Right atrium auricular region (tissue), 2 donors: ENCODE results near the gene CYP27A1. TPM values are rescaled to one million over a fixed set of nuclear protein-coding genes. Genes with fewer than 3 reads are reported as not detected.

Experiments used
- DNase-seq: peaks from one replicate; pipeline ENCODE4 v3.0.0-alpha.2; 2019; ENCODE audit warnings: low spot score
- H3K27ac ChIP-seq, 2 donors: fragments of 200-600 bp; sonication (generic); 1 replicate in 1 of 2; 2 replicates in 1 of 2; pipeline ENCODE4 v1.5.1; 2016 to 2019
- H3K27me3 ChIP-seq, 2 donors: fragments of 200-600 bp; sonication (generic); one replicate each; pipeline versions ENCODE4 v1.5.1 to v1.6.0; 2017 to 2019
- H3K36me3 ChIP-seq: fragments of 200-600 bp; sonication (generic); one replicate; pipeline ENCODE4 v1.5.1; 2016
- H3K4me1 ChIP-seq, 2 donors: fragments of 200-600 bp; sonication (generic); one replicate each; pipeline versions ENCODE4 v1.5.1 to v1.6.0; 2017 to 2019
- H3K4me3 ChIP-seq, 2 donors: fragments of 200-600 bp; sonication (generic); 1 replicate in 1 of 2; 2 replicates in 1 of 2; pipeline ENCODE4 v1.5.1; 2017 to 2019; ENCODE audit warnings: mild to moderate bottlenecking in 1 of 2, moderate library complexity in 1 of 2
- H3K9me3 ChIP-seq, 2 donors: fragments of 200-600 bp; sonication (generic); one replicate each; pipeline ENCODE4 v1.5.1; 2019
- total RNA-seq, 2 donors: library from RNA; depleted of rRNA; stranded (reverse); fragments of >200 nt; gene quantifications; one replicate each; pipeline ENCODE4 v1.1.0, GENCODE V29; 2016
- TF ChIP-seq, protein P1 (sequence below), 2 donors: fragments of 200-600 bp; sonication (generic); IDR thresholded peaks; one replicate each; pipeline ENCODE4 v1.5.1; 2019; ENCODE audit warnings: antibody characterized with exemption in 2 of 2

The CYP27A1 gene
- total RNA-seq, 2 donors from 2014 or later, result 17.2 to 23.4 TPM

DNA sequence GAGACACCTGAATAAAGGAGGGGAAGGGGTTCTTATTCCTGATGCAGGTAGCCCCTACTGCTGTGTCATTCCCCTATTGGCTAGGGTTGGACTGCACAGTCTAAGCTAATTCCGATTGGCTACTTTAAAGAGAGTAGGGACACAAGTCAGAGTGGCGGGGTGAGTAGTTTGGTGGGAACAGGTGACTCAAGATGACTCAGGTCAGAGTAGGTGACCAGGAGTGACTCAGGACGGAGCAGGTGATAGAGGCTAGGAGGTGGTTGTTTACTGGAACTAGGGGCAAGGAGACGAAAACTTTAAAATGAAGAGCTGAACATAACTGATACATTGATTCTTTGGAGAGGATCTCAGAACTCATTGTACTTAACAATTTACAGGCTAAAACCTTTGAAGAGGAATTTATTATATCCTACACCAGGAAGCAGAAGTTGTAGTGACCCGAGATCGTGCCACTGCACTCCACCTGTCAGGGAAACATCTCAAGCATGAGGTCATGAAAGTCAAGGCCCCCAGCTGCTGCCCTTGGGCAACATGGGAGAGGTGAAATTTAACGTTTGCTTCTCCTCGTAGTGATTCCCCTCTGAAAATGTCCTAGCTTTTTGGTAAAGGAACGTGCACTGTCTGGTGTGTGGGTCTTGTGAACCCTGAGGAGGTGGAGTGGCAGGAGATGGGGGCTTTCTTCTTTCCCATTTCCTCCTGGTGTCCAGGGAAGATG lies 4.5 kb upstream of the CYP27A1 start:
- Histone ChIP-seq H3K36me3 (no peaks in the 10 kb centered on the region), H3K27ac (no peak overlapping the region), H3K9me3 (no peaks in the 10 kb centered on the region), H3K4me1 (no peaks in the 10 kb centered on the region), H3K27me3 (no peaks in the 10 kb centered on the region), H3K4me3 (no peak overlapping the region)
- TF ChIP-seq, protein P1, sequence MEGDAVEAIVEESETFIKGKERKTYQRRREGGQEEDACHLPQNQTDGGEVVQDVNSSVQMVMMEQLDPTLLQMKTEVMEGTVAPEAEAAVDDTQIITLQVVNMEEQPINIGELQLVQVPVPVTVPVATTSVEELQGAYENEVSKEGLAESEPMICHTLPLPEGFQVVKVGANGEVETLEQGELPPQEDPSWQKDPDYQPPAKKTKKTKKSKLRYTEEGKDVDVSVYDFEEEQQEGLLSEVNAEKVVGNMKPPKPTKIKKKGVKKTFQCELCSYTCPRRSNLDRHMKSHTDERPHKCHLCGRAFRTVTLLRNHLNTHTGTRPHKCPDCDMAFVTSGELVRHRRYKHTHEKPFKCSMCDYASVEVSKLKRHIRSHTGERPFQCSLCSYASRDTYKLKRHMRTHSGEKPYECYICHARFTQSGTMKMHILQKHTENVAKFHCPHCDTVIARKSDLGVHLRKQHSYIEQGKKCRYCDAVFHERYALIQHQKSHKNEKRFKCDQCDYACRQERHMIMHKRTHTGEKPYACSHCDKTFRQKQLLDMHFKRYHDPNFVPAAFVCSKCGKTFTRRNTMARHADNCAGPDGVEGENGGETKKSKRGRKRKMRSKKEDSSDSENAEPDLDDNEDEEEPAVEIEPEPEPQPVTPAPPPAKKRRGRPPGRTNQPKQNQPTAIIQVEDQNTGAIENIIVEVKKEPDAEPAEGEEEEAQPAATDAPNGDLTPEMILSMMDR (IDR thresholded peaks at IDR 0.05), result no peak
- DNase-seq, result no peak

DNA sequence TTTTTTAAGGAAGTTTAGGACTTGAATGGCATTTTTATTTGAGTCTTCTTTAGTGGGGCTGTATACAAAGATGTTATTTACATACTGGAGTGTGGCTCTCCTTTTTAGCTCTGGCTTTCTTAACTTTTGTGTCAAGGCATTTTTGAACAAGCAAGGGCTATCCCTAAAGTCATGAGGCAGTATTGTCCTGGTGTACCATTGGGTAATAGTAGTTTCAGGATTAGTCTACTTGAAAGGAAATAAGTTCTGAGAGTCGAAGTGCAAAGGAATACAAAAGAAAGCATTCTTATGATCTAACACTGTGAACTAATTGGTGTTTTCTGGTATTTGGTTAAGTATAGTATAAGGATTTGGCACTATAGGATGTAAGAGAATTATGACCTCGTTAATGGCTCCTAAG lies 1.9 kb upstream of the CYP27A1 start:
- H3K27ac ChIP-seq, result no peak overlapping the region
- no peaks in the 10 kb centered on the region for H3K9me3 ChIP-seq
- DNase-seq, result no peak
- TF ChIP-seq, protein P1 (IDR thresholded peaks at IDR 0.05), result no peak
- H3K4me3 ChIP-seq, result no peak overlapping the region
- no peaks in the 10 kb centered on the region for H3K4me1 ChIP-seq
- H3K36me3 ChIP-seq, result no peaks in the 10 kb centered on the region
- no peaks in the 10 kb centered on the region for H3K27me3 ChIP-seq

DNA sequence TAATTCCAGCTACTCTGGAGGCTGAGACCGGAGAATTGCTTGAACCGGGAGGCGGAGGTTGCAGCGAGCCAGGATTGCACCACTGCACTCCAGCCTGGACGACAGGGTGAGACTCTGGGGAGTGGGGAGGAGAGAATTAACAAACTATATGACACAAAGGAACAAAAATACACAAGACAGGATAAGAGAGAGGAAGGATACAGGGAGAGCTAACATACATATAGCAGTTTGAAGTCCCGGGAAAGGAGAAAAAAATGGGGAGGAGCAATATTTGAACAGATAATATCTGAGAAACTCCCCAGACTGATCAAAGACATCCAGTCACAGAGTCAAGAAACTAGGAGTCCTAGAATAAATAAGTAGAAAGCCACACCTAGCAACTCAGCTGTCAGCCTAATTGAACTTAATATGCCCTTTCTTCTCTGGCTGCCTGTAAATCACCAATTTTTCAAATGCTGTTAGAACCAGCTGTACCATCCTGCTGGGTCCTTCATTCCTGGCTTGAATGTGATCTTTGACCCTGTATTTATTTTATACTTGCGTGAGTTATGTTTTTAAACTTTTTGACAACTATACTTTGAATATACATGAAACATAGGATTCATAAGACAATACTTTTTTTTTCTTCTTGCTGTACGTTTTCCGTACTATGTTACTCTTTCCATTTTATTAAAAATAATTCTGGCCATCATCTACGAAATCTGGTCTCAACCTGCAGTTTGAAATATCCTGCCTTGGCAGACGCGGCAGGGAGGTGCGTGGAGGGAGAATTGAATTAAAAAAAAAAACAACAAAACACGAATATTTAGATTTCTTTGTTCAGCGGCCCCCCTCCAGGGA lies 876 bp upstream of the CYP27A1 start:
- Histone ChIP-seq H3K4me1 (no peaks in the 10 kb centered on the region), H3K27ac (peak overlapping the region; percentile 80 to 87), H3K36me3 (no peaks in the 10 kb centered on the region), H3K9me3 (no peaks in the 10 kb centered on the region), H3K27me3 (no peaks in the 10 kb centered on the region), H3K4me3 (peak overlapping the region; percentile 59 to 76)
- TF ChIP-seq, protein P1 (IDR thresholded peaks at IDR 0.05), result no peak
- DNase-seq, result no peak

DNA sequence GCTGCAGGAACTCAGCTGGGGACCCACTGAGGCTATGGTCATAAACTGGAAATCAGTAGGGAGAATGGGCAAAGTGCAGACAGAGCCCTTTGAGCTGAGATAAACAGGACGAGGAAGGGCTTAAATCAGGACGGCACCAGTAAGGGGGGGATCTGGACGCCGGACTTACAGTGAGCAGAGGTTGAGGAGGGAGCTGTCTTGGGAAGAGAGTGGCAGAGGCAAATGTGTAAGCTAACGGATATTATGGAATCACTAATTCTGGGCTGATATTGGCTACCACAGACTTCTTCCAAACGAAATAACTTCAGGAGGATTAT lies 539 bp downstream of the CYP27A1 start:
- DNase-seq, result no peak
- Histone ChIP-seq H3K4me3 (peak overlapping the region; percentile 59 to 76), H3K36me3 (no peaks in the 10 kb centered on the region), H3K4me1 (no peaks in the 10 kb centered on the region), H3K27ac (peak overlapping the region; percentile 80 to 87), H3K9me3 (no peaks in the 10 kb centered on the region), H3K27me3 (no peaks in the 10 kb centered on the region)
- TF ChIP-seq, protein P1 (IDR thresholded peaks at IDR 0.05), result no peak

DNA sequence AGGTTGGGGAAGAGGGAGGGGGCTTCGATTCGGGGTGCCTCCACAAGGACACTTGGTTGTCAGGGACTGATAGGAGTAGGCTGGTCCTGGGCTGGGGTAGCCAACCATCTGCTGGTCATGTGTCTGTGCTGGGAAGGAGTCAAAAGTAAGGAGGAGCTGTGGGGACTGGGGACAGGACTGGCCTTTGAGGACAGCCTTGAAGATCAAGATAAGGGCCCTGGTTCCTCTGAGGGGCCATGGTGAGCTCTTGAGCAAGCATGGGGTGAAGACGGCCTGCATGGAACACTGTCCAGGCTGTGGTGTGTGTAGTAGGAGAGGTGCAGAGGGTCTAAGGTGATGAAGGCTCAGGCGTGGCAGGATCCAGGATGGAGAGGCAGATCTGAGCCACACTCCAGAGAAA lies 1.7 kb downstream of the CYP27A1 start:
- Histone ChIP-seq H3K27me3 (no peaks in the 10 kb centered on the region), H3K9me3 (peaks cover 0 to 4% of the 10 kb centered on the region in 2 donors), H3K36me3 (no peaks in the 10 kb centered on the region), H3K4me1 (no peaks in the 10 kb centered on the region), H3K27ac (peak overlapping the region in 1 of 2 donors; percentile 80), H3K4me3 (peak overlapping the region in 1 of 2 donors; percentile 76)
- no peak for DNase-seq
- TF ChIP-seq, protein P1 (IDR thresholded peaks at IDR 0.05), result no peak
